ENCODE measurements around the gene ATP5ME.

The ATP5ME gene

GRCh38 chr4:622996-623913, 50.8 kb downstream of the ATP5ME start:
- no peak for DNase-seq (ENCODE audit: low spot score)
- FAIRE-seq: no peak

Data from RCC 7860 (cell line).